Neural cell (in vitro differentiated cells): ENCODE measurements around the gene DCC. TPM values are rescaled to one million over a fixed set of nuclear protein-coding genes. Genes with fewer than 3 reads are reported as not detected.

Experiments used
- H2AFZ ChIP-seq: fragments of 200-600, 300-800 bp; sonication (generic), shearing (Covaris generic); 2 replicates; pipeline ENCODE4 v1.6.0; 2014; ENCODE audit warnings: low read depth, mild to moderate bottlenecking, antibody characterized with exemption, low read length, moderate library complexity
- H3F3A ChIP-seq: fragments of 200-600 bp; shearing (Covaris generic); 2 replicates; pipeline ENCODE4 v1.6.1; 2016; ENCODE audit warnings: mild to moderate bottlenecking, moderate library complexity, mixed read lengths, antibody characterized with exemption, low read length; ENCODE audit not compliant: insufficient read depth, poor library complexity, severe bottlenecking
- H3K27ac ChIP-seq: fragments of 200-600, 300-800 bp; sonication (generic), shearing (Covaris generic); 2 replicates; pipeline ENCODE4 v1.5.1; 2014; ENCODE audit warnings: mild to moderate bottlenecking, low read length, moderate library complexity
- H3K27me3 ChIP-seq: fragments of 300-800, 200-600 bp; sonication (generic), shearing (Covaris generic); 2 replicates; pipeline ENCODE4 v1.6.0; 2014; ENCODE audit warnings: mild to moderate bottlenecking, low read depth, low read length, moderate library complexity; ENCODE audit not compliant: insufficient read depth
- H3K36me3 ChIP-seq: fragments of 300-800, 200-600 bp; sonication (generic), shearing (Covaris generic); 2 replicates; pipeline ENCODE4 v1.5.1; 2014; ENCODE audit warnings: mild to moderate bottlenecking, antibody characterized with exemption, low read length, moderate library complexity; ENCODE audit not compliant: insufficient read depth
- H3K4me2 ChIP-seq: fragments of 300-800, 200-600 bp; sonication (generic), shearing (Covaris generic); 2 replicates; pipeline ENCODE4 v1.6.0; 2014; ENCODE audit warnings: mild to moderate bottlenecking, low read length
- H3K4me3 ChIP-seq: fragments of 300-800, 200-600 bp; sonication (generic), shearing (Covaris generic); 2 replicates; pipeline ENCODE4 v1.5.1; 2014; ENCODE audit warnings: mild to moderate bottlenecking, low read length, moderate library complexity
- H3K79me2 ChIP-seq: fragments of 200-600 bp; shearing (Covaris generic); replicated peaks from 2 replicates; pipeline ENCODE4 v1.6.0; 2014; ENCODE audit warnings: mild to moderate bottlenecking, low read length, moderate library complexity; ENCODE audit not compliant: insufficient read depth
- H3K9ac ChIP-seq: fragments of 300-800, 200-600 bp; sonication (generic), shearing (Covaris generic); 2 replicates; pipeline ENCODE4 v1.6.1; 2016; ENCODE audit warnings: mild to moderate bottlenecking, low read length, mixed read lengths
- H3K9me2 ChIP-seq: fragments of 200-600 bp; shearing (Covaris generic); 2 replicates; pipeline ENCODE4 v1.6.1; 2016; ENCODE audit warnings: mild to moderate bottlenecking, low read length, mixed read lengths; ENCODE audit not compliant: insufficient read depth
- H3K9me3 ChIP-seq: fragments of 200-600, 300-800 bp; sonication (generic), shearing (Covaris generic); 2 replicates; pipeline ENCODE4 v1.6.1; 2016; ENCODE audit warnings: mild to moderate bottlenecking, mixed run types, low read length, moderate library complexity, mixed read lengths
- H4K20me1 ChIP-seq: fragments of 200-600 bp; shearing (Covaris generic); 2 replicates; pipeline ENCODE4 v1.6.1; 2016; ENCODE audit warnings: mild to moderate bottlenecking, mixed run types; ENCODE audit not compliant: insufficient read depth
- CTCF ChIP-seq: fragments of 450-650 bp; IDR thresholded peaks from 2 replicates; pipeline ENCODE4 v1.5.1; 2014; ENCODE audit warnings: antibody characterized with exemption, mild to moderate bottlenecking, moderate library complexity; ENCODE audit not compliant: poor library complexity, severe bottlenecking
- EP300 ChIP-seq: fragments of 450-650 bp; conservative IDR thresholded peaks from 2 replicates; pipeline ENCODE4 v1.6.1; 2014; ENCODE audit warnings: antibody characterized with exemption, mild to moderate bottlenecking, moderate library complexity; ENCODE audit not compliant: poor library complexity, severe bottlenecking
- EZH2 ChIP-seq: fragments of 200-600, 300-800 bp; shearing (Covaris generic), sonication (generic); IDR thresholded peaks from 2 replicates; pipeline ENCODE4 v1.6.1; 2014; ENCODE audit warnings: antibody characterized with exemption, low read length, borderline replicate concordance, mild to moderate bottlenecking; ENCODE audit not compliant: insufficient read depth, poor library complexity, severe bottlenecking
- MXI1 ChIP-seq: fragments of 450-650 bp; conservative IDR thresholded peaks from 2 replicates; pipeline ENCODE4 v1.6.1; 2014; ENCODE audit warnings: antibody characterized with exemption, mild to moderate bottlenecking; ENCODE audit not compliant: poor library complexity, severe bottlenecking
- POLR2AphosphoS5 ChIP-seq: IDR thresholded peaks from 2 replicates; pipeline ENCODE4 v1.6.1; 2012
- RAD21 ChIP-seq: fragments of 450-650 bp; conservative IDR thresholded peaks from 2 replicates; pipeline ENCODE4 v1.6.1; 2014; ENCODE audit warnings: antibody characterized with exemption, mild to moderate bottlenecking, moderate library complexity
- REST ChIP-seq: IDR thresholded peaks from 2 replicates; pipeline ENCODE4 v1.6.1; 2012; ENCODE audit warnings: borderline replicate concordance
- SMC3 ChIP-seq: fragments of 450-650 bp; conservative IDR thresholded peaks from 2 replicates; pipeline ENCODE4 v1.6.1; 2014; ENCODE audit warnings: antibody characterized with exemption, mild to moderate bottlenecking, moderate library complexity; ENCODE audit not compliant: poor library complexity
- TAF1 ChIP-seq: IDR thresholded peaks from 2 replicates; pipeline ENCODE4 v1.6.1; 2012; ENCODE audit warnings: low read depth
- polyA plus RNA-seq: library from polyadenylated mRNA; depleted of rRNA; stranded (reverse); fragments of >200 nt; gene quantifications from 2 replicates; pipeline ENCODE4 v1.2.3, GENCODE V29; 2014

Gene DCC
- polyA plus RNA-seq, 1 donor from 2014 or later: 40.7 TPM

GRCh38 chr18:53543711-53544110 is 1203.7 kb downstream of the DCC start:
- Histone ChIP-seq H2AFZ (no peak overlapping the region), H3K9me2 (no peaks in the 10 kb centered on the region), H3K27me3 (no peaks in the 10 kb centered on the region), H4K20me1 (no peaks in the 10 kb centered on the region), H3K79me2 (no peaks in the 10 kb centered on the region), H3K9me3 (no peaks in the 10 kb centered on the region), H3K36me3 (no peaks in the 10 kb centered on the region), H3K4me2 (no peak overlapping the region), H3K9ac (no peak overlapping the region), H3F3A (no peaks in the 10 kb centered on the region), H3K27ac (no peak overlapping the region), H3K4me3 (no peak overlapping the region)
- TF ChIP-seq RAD21 (no peak), CTCF (no peak), SMC3 (no peak), MXI1 (no peak), TAF1 (no peak), EP300 (no peak), POLR2AphosphoS5 (no peak), REST (no peak), EZH2 (no peak)

- no peaks in the 10 kb centered on the region for H3K27me3 ChIP-seq
- H3F3A ChIP-seq: no peaks in the 10 kb centered on the region
- no peak overlapping the region for H3K4me2 ChIP-seq
- no peak overlapping the region for H2AFZ ChIP-seq
- TF ChIP-seq TAF1: no peak
- TF ChIP-seq EP300: no peak
- TF ChIP-seq EZH2: no peak
- no peak for TF ChIP-seq RAD21
- no peak for TF ChIP-seq POLR2AphosphoS5
- no peak for TF ChIP-seq REST
- TF ChIP-seq SMC3: no peak
- TF ChIP-seq MXI1: no peak
- TF ChIP-seq CTCF: no peak
- no peaks in the 10 kb centered on the region for H3K9me2 ChIP-seq
- H3K27ac ChIP-seq: no peak overlapping the region
- H3K9me3 ChIP-seq: no peaks in the 10 kb centered on the region
- no peaks in the 10 kb centered on the region for H3K36me3 ChIP-seq
- H3K79me2 ChIP-seq: no peaks in the 10 kb centered on the region
- no peaks in the 10 kb centered on the region for H4K20me1 ChIP-seq
- H3K4me3 ChIP-seq: no peak overlapping the region
- no peak overlapping the region for H3K9ac ChIP-seq
Measured at GRCh38 chr18:53544917-53545316, 1204.9 kb downstream of the DCC start.
